IMR-90 (cell line): ENCODE data around the gene ALDOB. TPM values are rescaled to one million over a fixed set of nuclear protein-coding genes. Genes with fewer than 3 reads are reported as not detected.

Experiments used
- ATAC-seq: fragments of 200-7000 bp; cut with Tn5 transposase; 2 replicates; pipeline ENCODE4 v1.9.1; 2020; ENCODE audit warnings: low read depth, mild to moderate bottlenecking, moderate library complexity
- BruUV-seq: library from RNA; stranded (reverse); fragments of 400-500 nt; replicated peaks from 2 replicates; lab custom pipeline; 2021; lab: Mats Ljungman, UMichigan
- CTCF ChIA-PET: fragments of 300-600 bp; formaldehyde crosslinking; extraction: SDS; loops from one replicate; lab custom pipeline; 2021; ENCODE audit warnings: antibody characterized with exemption; lab: Yijun Ruan, JAX
- POLR2A ChIA-PET: fragments of 300-600 bp; sonication (Branson Sonifier 250); formaldehyde crosslinking; loops from one replicate; lab custom pipeline; 2022; ENCODE audit warnings: antibody characterized with exemption; ENCODE audit not compliant: unreplicated experiment; lab: Charles Lee
- DNase-seq: peaks from one replicate; pipeline ENCODE4 v3.0.0; 2013
- H2AFZ ChIP-seq: replicated peaks from 2 replicates; pipeline ENCODE3; 2013; ENCODE audit warnings: low read length, mild to moderate bottlenecking; ENCODE audit not compliant: poor library complexity
- H2AK5ac ChIP-seq: 2 replicates; pipeline ENCODE4 v1.6.1; 2013; ENCODE audit warnings: low read depth, low read length, inconsistent platforms
- H2AK9ac ChIP-seq: replicated peaks from 2 replicates; pipeline ENCODE3; 2013; ENCODE audit warnings: mild to moderate bottlenecking, low read depth, low read length, moderate library complexity; ENCODE audit not compliant: poor library complexity
- H2BK120ac ChIP-seq: 2 replicates; pipeline ENCODE4 v1.6.1; 2013; ENCODE audit warnings: low read depth, low read length, inconsistent platforms
- H2BK15ac ChIP-seq: 3 replicates; pipeline ENCODE4 v1.6.1; 2013; ENCODE audit warnings: low read depth, low read length, inconsistent platforms
- H2BK20ac ChIP-seq: 2 replicates; pipeline ENCODE4 v1.6.1; 2013; ENCODE audit warnings: low read depth, mild to moderate bottlenecking, inconsistent platforms, low read length, moderate library complexity
- H2BK5ac ChIP-seq: 2 replicates; pipeline ENCODE4 v1.6.1; 2013; ENCODE audit warnings: mild to moderate bottlenecking, low read depth, low read length, inconsistent platforms; ENCODE audit not compliant: poor library complexity, severe bottlenecking
- H3K14ac ChIP-seq: replicated peaks from 2 replicates; pipeline ENCODE4 v1.6.1; 2013; ENCODE audit warnings: low read depth, low read length, inconsistent platforms
- H3K18ac ChIP-seq: 2 replicates; pipeline ENCODE4 v1.6.1; 2013; ENCODE audit warnings: low read depth, low read length, control low read depth
- H3K23ac ChIP-seq: 2 replicates; pipeline ENCODE4 v1.6.1; 2013; ENCODE audit warnings: low read depth, low read length, inconsistent platforms
- H3K27ac ChIP-seq: 2 replicates; pipeline ENCODE4 v1.5.1; 2013; ENCODE audit warnings: mild to moderate bottlenecking, control low read depth, low read length; ENCODE audit not compliant: insufficient read depth
- H3K27me3 ChIP-seq: 2 replicates; pipeline ENCODE4 v1.6.1; 2013; ENCODE audit warnings: low read length; ENCODE audit not compliant: control insufficient read depth, insufficient read depth
- H3K36me3 ChIP-seq: 2 replicates; pipeline ENCODE4 v1.6.1; 2013; ENCODE audit warnings: low read length, mixed read lengths; ENCODE audit not compliant: control insufficient read depth, insufficient read depth
- H3K4ac ChIP-seq: 2 replicates; pipeline ENCODE4 v1.6.1; 2013; ENCODE audit warnings: low read depth, low read length, inconsistent platforms
- H3K4me1 ChIP-seq: 2 replicates; pipeline ENCODE4 v1.6.1; 2013; ENCODE audit warnings: low read length, mixed read lengths; ENCODE audit not compliant: control insufficient read depth, insufficient read depth
- H3K4me2 ChIP-seq: 2 replicates; pipeline ENCODE4 v1.6.1; 2013; ENCODE audit warnings: low read depth, mild to moderate bottlenecking, control low read depth, low read length, moderate library complexity
- H3K4me3 ChIP-seq: 2 replicates; pipeline ENCODE4 v1.5.1; 2013; ENCODE audit warnings: low read depth, mild to moderate bottlenecking, control low read depth, low read length, moderate library complexity; ENCODE audit not compliant: insufficient read depth
- H3K56ac ChIP-seq: 2 replicates; pipeline ENCODE4 v1.6.1; 2013; ENCODE audit warnings: low read length, inconsistent platforms; ENCODE audit not compliant: insufficient read depth; ENCODE audit errors: extremely low read depth
- H3K79me1 ChIP-seq, 2 experiments: 2 replicates each; pipeline ENCODE4 v1.6.1; 2013; ENCODE audit warnings: low read length in 2 of 2, inconsistent platforms in 1 of 2, low read depth in 1 of 2
- H3K9ac ChIP-seq: 2 replicates; pipeline ENCODE4 v1.6.1; 2013; ENCODE audit warnings: low read depth, low read length, control low read depth
- H3K9me1 ChIP-seq: 2 replicates; pipeline ENCODE4 v1.6.1; 2013; ENCODE audit warnings: low read length, inconsistent platforms; ENCODE audit not compliant: insufficient read depth
- H3K9me3 ChIP-seq: 2 replicates; pipeline ENCODE4 v1.6.1; 2013; ENCODE audit warnings: low read length; ENCODE audit not compliant: control insufficient read depth, insufficient read depth
- H4K20me1 ChIP-seq: 2 replicates; pipeline ENCODE4 v1.6.1; 2013; ENCODE audit warnings: low read length, inconsistent platforms; ENCODE audit not compliant: insufficient read depth
- H4K5ac ChIP-seq: 2 replicates; pipeline ENCODE4 v1.6.1; 2013; ENCODE audit warnings: mild to moderate bottlenecking, low read depth, low read length, control low read depth
- H4K8ac ChIP-seq, 2 experiments: 2 replicates each; pipeline ENCODE4 v1.6.1; 2013; ENCODE audit warnings: low read depth in 2 of 2, low read length in 2 of 2, control low read depth in 1 of 2, inconsistent platforms in 1 of 2
- H4K91ac ChIP-seq: 2 replicates; pipeline ENCODE4 v1.6.1; 2013; ENCODE audit warnings: low read depth, low read length, inconsistent platforms; ENCODE audit not compliant: insufficient read depth
- BHLHE40 ChIP-seq: fragments of 150-350 bp; IDR thresholded peaks from 2 replicates; pipeline ENCODE4 v1.6.1; 2016; ENCODE audit warnings: mild to moderate bottlenecking, low read depth, low read length
- CEBPB ChIP-seq: IDR thresholded peaks from 2 replicates; pipeline ENCODE4 v1.6.1; 2012; ENCODE audit warnings: low read depth, low read length, improper control_type of control experiment
- CHD1 ChIP-seq: IDR thresholded peaks from 2 replicates; pipeline ENCODE4 v1.6.1; 2012; ENCODE audit warnings: low read depth, low read length, improper control_type of control experiment
- CTCF ChIP-seq: conservative IDR thresholded peaks from 2 replicates; pipeline ENCODE4 v1.5.1; 2012; ENCODE audit warnings: mild to moderate bottlenecking, low read depth, low read length, improper control_type of control experiment
- ELK1 ChIP-seq: fragments of 150-350 bp; IDR thresholded peaks from 2 replicates; pipeline ENCODE4 v1.6.1; 2016; ENCODE audit warnings: low read depth, mild to moderate bottlenecking, low read length, moderate library complexity, borderline replicate concordance
- FOS ChIP-seq: fragments of 150-350 bp; IDR thresholded peaks from 2 replicates; pipeline ENCODE4 v1.6.1; 2016; ENCODE audit warnings: low read depth, low read length
- MAFK ChIP-seq: IDR thresholded peaks from 2 replicates; pipeline ENCODE4 v1.6.1; 2012; ENCODE audit warnings: low read depth, low read length, improper control_type of control experiment
- MAZ ChIP-seq: IDR thresholded peaks from 2 replicates; pipeline ENCODE4 v1.6.1; 2012; ENCODE audit warnings: low read depth, mild to moderate bottlenecking, low read length, improper control_type of control experiment, moderate library complexity, borderline replicate concordance
- MXI1 ChIP-seq: IDR thresholded peaks from 2 replicates; pipeline ENCODE4 v1.6.1; 2012; ENCODE audit warnings: low read depth, mild to moderate bottlenecking, low read length, moderate library complexity, borderline replicate concordance
- NFE2L2 ChIP-seq: fragments of 150-350 bp; IDR thresholded peaks from 2 replicates; pipeline ENCODE4 v1.6.1; 2016; ENCODE audit warnings: low read depth, mild to moderate bottlenecking, low read length
- POLR2A ChIP-seq: IDR thresholded peaks from 2 replicates; pipeline ENCODE4 v1.6.1; 2012; ENCODE audit warnings: mild to moderate bottlenecking, low read depth, low read length
- RAD21 ChIP-seq: IDR thresholded peaks from 2 replicates; pipeline ENCODE4 v1.6.1; 2012; ENCODE audit warnings: low read length, improper control_type of control experiment
- RCOR1 ChIP-seq: IDR thresholded peaks from 2 replicates; pipeline ENCODE4 v1.6.1; 2012; ENCODE audit warnings: mild to moderate bottlenecking, low read length, improper control_type of control experiment; ENCODE audit not compliant: insufficient replicate concordance
- RFX5 ChIP-seq: IDR thresholded peaks from 2 replicates; pipeline ENCODE4 v1.8.0; 2012; ENCODE audit warnings: low read depth, mild to moderate bottlenecking, low read length, moderate library complexity
- SMC3 ChIP-seq: fragments of 150-350 bp; IDR thresholded peaks from 2 replicates; pipeline ENCODE4 v1.6.1; 2016; ENCODE audit warnings: low read depth, mild to moderate bottlenecking, antibody characterized with exemption, low read length, moderate library complexity
- USF2 ChIP-seq: fragments of 150-350 bp; IDR thresholded peaks from 2 replicates; pipeline ENCODE4 v1.6.1; 2017; ENCODE audit warnings: mild to moderate bottlenecking, antibody characterized with exemption, low read length, low read depth
- WGBS, 2 experiments: methylation state at CpG; one replicate each; pipeline versions ENCODE4 v1.1.5 to v1.1.7; 2013; ENCODE audit warnings: missing lambda C conversion rate in 2 of 2; ENCODE audit not compliant: insufficient read length in 1 of 2; ENCODE audit errors: extremely low coverage in 2 of 2; 5-methylcytosine and 5-hydroxymethylcytosine counted together
- dilution Hi-C: fragments of 300-500 bp; cut with HindIII; formaldehyde crosslinking; loops from one replicate; pipeline ENCODE4 v1.14.3; 2018; ENCODE audit warnings: low sequenced_read_pairs; ENCODE audit not compliant: unreplicated experiment
- in situ Hi-C: fragments of 300-500 bp; cut with MboI; formaldehyde crosslinking; loops from 3 replicates; pipeline ENCODE4 v1.14.3; 2019; ENCODE audit warnings: low sequenced_read_pairs, inconsistent platforms, mixed read lengths
- intact Hi-C: fragments of 100-400 bp; cut with micrococcal nuclease; formaldehyde crosslinking; loops from 2 replicates; pipeline ENCODE4 v1.10.0; 2022
- polyA plus RNA-seq, 3 experiments: library from polyadenylated mRNA; depleted of rRNA; stranded (reverse); fragments of >200 nt; gene quantifications; 2 replicates each; pipeline ENCODE4 v1.2.3, GENCODE V29; 2012; ENCODE audit warnings: low replicate concordance in 1 of 3
- total RNA-seq: library from RNA; depleted of rRNA; stranded (reverse); fragments of >200 nt; gene quantifications from 2 replicates; pipeline ENCODE4 v1.2.3, GENCODE V29; 2012

ALDOB gene
- total and polyA plus RNA-seq, 2 of the 4 experiments (the other 2 are of a cell fraction): not detected

- POLR2A ChIA-PET: no interaction called here
- Histone ChIP-seq H3K9me3 (peaks cover 5% of the 10 kb centered on the region), H3K79me1 (no peaks in the 10 kb centered on the region), H2BK5ac (no peak overlapping the region), H2AFZ (no peak overlapping the region), H3K4ac (no peak overlapping the region), H4K20me1 (no peaks in the 10 kb centered on the region), H2AK5ac (no peak overlapping the region), H3K9ac (no peak overlapping the region), H2BK120ac (no peak overlapping the region), H3K18ac (no peak overlapping the region), H3K23ac (no peak overlapping the region), H3K9me1 (no peaks in the 10 kb centered on the region), H2AK9ac (no peak overlapping the region), H4K91ac (no peak overlapping the region), H3K4me3 (no peak overlapping the region), H3K27me3 (no peaks in the 10 kb centered on the region), H3K27ac (no peak overlapping the region), H2BK15ac (no peak overlapping the region), H3K36me3 (no peaks in the 10 kb centered on the region), H4K5ac (no peak overlapping the region), H3K4me2 (no peak overlapping the region), H3K14ac (no peak overlapping the region), H3K4me1 (no peaks in the 10 kb centered on the region), H2BK20ac (no peak overlapping the region), H3K56ac (no peak overlapping the region), H4K8ac (no peak overlapping the region)
- DNase-seq: no peak
- WGBS, 2 experiments: no CpG with 5 or more reads among the region's 2 CpGs
- CTCF ChIA-PET: no interaction called here
- no peak for ATAC-seq
- dilution Hi-C loops (no loop called here), intact Hi-C loops (no loop called here), in situ Hi-C loops (no loop called here)
- no TSS peak for BruUV-seq
- no peak for TF ChIP-seq SMC3
- no peak for TF ChIP-seq MXI1
- no peak for TF ChIP-seq NFE2L2
- no peak for TF ChIP-seq RAD21
- no peak for TF ChIP-seq MAZ
- no peak for TF ChIP-seq RCOR1
- no peak for TF ChIP-seq POLR2A
- no peak for TF ChIP-seq BHLHE40
- no peak for TF ChIP-seq CEBPB
- TF ChIP-seq ELK1: no peak
- TF ChIP-seq MAFK: no peak
- no peak for TF ChIP-seq FOS
- no peak for TF ChIP-seq RFX5
- no peak for TF ChIP-seq USF2
- no peak for TF ChIP-seq CTCF
- TF ChIP-seq CHD1: no peak
Measured at GRCh38 chr9:101419863-101420262, 15.7 kb downstream of the ALDOB start.
